ENCODE measurements around the gene FIP1L1. TPM values are rescaled to one million over a fixed set of nuclear protein-coding genes. Genes with fewer than 3 reads are reported as not detected.
"Not testable (repeated sequence)": the region's sequence is repeated elsewhere in the genome, so short reads cannot be mapped to it uniquely, and the experiment has no call there.

Gene FIP1L1
- 56.4 TPM for total RNA-seq

- peak within 1 kb of the TSS; percentile 82 to 90 (median 88) for H3K9ac ChIP-seq (ENCODE audit: low read depth in 1 of 3, low read length in 3 of 3)
- H3K9me3 ChIP-seq (ENCODE audit: control insufficient read depth in 3 of 3, low read length in 3 of 3) = no peaks in the 10 kb centered on the region
- peaks cover 7 to 11% (median 10%) of the 10 kb centered on the region in 3 donors for H3K4me1 ChIP-seq (ENCODE audit: control insufficient read depth in 3 of 3, insufficient read depth in 3 of 3, low read length in 3 of 3)
- H3K4me3 ChIP-seq (ENCODE audit: low read length in 3 of 3) = peak within 1 kb of the TSS; percentile 80 to 91 (median 89)
- H3K36me3 ChIP-seq (ENCODE audit: control insufficient read depth in 3 of 3, insufficient read depth in 3 of 3, low read length in 3 of 3) = peaks cover 0 to 11% (median 0%) of the 10 kb centered on the region in 3 donors
- H3K27me3 ChIP-seq (ENCODE audit: control insufficient read depth in 3 of 3, insufficient read depth in 3 of 3, low read length in 3 of 3) = no peaks in the 10 kb centered on the region
- peak within 1 kb of the TSS; percentile 73 for H3K27ac ChIP-seq (ENCODE audit: low read depth, low read length)
Observed at GRCh38 chr4:53377319-53378170, at the start of gene FIP1L1. TSS of gene FIP1L1 (plus strand) at chr4:53377641. CDS start at chr4:53377839, 198 bp downstream.

GRCh38 chr4:53334916-53335315, 42.5 kb upstream of the FIP1L1 start:
- not testable (repeated sequence) for H3K27me3 ChIP-seq (ENCODE audit: control insufficient read depth in 3 of 3, insufficient read depth in 3 of 3, low read length in 3 of 3); H3K27ac ChIP-seq (ENCODE audit: low read depth, low read length); H3K9me3 ChIP-seq (ENCODE audit: control insufficient read depth in 3 of 3, low read length in 3 of 3); H3K9ac ChIP-seq (ENCODE audit: low read depth in 1 of 3, low read length in 3 of 3); H3K4me1 ChIP-seq (ENCODE audit: control insufficient read depth in 3 of 3, insufficient read depth in 3 of 3, low read length in 3 of 3); H3K36me3 ChIP-seq (ENCODE audit: control insufficient read depth in 3 of 3, insufficient read depth in 3 of 3, low read length in 3 of 3); H3K4me3 ChIP-seq (ENCODE audit: low read length in 3 of 3)

- H3K4me1 ChIP-seq (ENCODE audit: control insufficient read depth in 3 of 3, insufficient read depth in 3 of 3, low read length in 3 of 3); H3K27me3 ChIP-seq (ENCODE audit: control insufficient read depth in 3 of 3, insufficient read depth in 3 of 3, low read length in 3 of 3); H3K27ac ChIP-seq (ENCODE audit: low read depth, low read length); H3K36me3 ChIP-seq (ENCODE audit: control insufficient read depth in 3 of 3, insufficient read depth in 3 of 3, low read length in 3 of 3); H3K9ac ChIP-seq (ENCODE audit: low read depth in 1 of 3, low read length in 3 of 3); H3K4me3 ChIP-seq (ENCODE audit: low read length in 3 of 3); H3K9me3 ChIP-seq (ENCODE audit: control insufficient read depth in 3 of 3, low read length in 3 of 3): not testable (repeated sequence)
Observed at GRCh38 chr4:53340145-53340544, 37.3 kb upstream of the FIP1L1 start.

GRCh38 chr4:53346392-53346791, 31.0 kb upstream of the FIP1L1 start:
- not testable (repeated sequence) for H3K36me3 ChIP-seq (ENCODE audit: control insufficient read depth in 3 of 3, insufficient read depth in 3 of 3, low read length in 3 of 3); H3K4me1 ChIP-seq (ENCODE audit: control insufficient read depth in 3 of 3, insufficient read depth in 3 of 3, low read length in 3 of 3); H3K4me3 ChIP-seq (ENCODE audit: low read length in 3 of 3); H3K9me3 ChIP-seq (ENCODE audit: control insufficient read depth in 3 of 3, low read length in 3 of 3); H3K27ac ChIP-seq (ENCODE audit: low read depth, low read length); H3K9ac ChIP-seq (ENCODE audit: low read depth in 1 of 3, low read length in 3 of 3); H3K27me3 ChIP-seq (ENCODE audit: control insufficient read depth in 3 of 3, insufficient read depth in 3 of 3, low read length in 3 of 3)

- peaks cover 1 to 4% (median 2%) of the 10 kb centered on the region in 3 donors for H3K36me3 ChIP-seq (ENCODE audit: control insufficient read depth in 3 of 3, insufficient read depth in 3 of 3, low read length in 3 of 3)
Observed at GRCh38 chr4:53346920-53347852, 30.3 kb upstream of the FIP1L1 start.

GRCh38 chr4:53348046-53348445, 29.4 kb upstream of the FIP1L1 start:
- Histone ChIP-seq H3K4me1 (ENCODE audit: control insufficient read depth in 3 of 3, insufficient read depth in 3 of 3, low read length in 3 of 3) (peaks cover 5 to 7% (median 7%) of the 10 kb centered on the region in 3 donors), H3K9me3 (ENCODE audit: control insufficient read depth in 3 of 3, low read length in 3 of 3) (no peaks in the 10 kb centered on the region), H3K4me3 (ENCODE audit: low read length in 3 of 3) (no peak overlapping the region), H3K27me3 (ENCODE audit: control insufficient read depth in 3 of 3, insufficient read depth in 3 of 3, low read length in 3 of 3) (no peaks in the 10 kb centered on the region), H3K27ac (ENCODE audit: low read depth, low read length) (no peak overlapping the region), H3K36me3 (ENCODE audit: control insufficient read depth in 3 of 3, insufficient read depth in 3 of 3, low read length in 3 of 3) (peaks cover 4 to 5% (median 4%) of the 10 kb centered on the region in 3 donors), H3K9ac (ENCODE audit: low read depth in 1 of 3, low read length in 3 of 3) (no peak overlapping the region)

More at GRCh38 chr4:53346920-53347852, 30.3 kb upstream of the FIP1L1 start:
- no peak overlapping the region for H3K4me3 ChIP-seq (ENCODE audit: low read length in 3 of 3)
- peaks cover 5 to 7% (median 7%) of the 10 kb centered on the region in 3 donors for H3K4me1 ChIP-seq (ENCODE audit: control insufficient read depth in 3 of 3, insufficient read depth in 3 of 3, low read length in 3 of 3)
- no peak overlapping the region for H3K27ac ChIP-seq (ENCODE audit: low read depth, low read length)
- no peaks in the 10 kb centered on the region for H3K27me3 ChIP-seq (ENCODE audit: control insufficient read depth in 3 of 3, insufficient read depth in 3 of 3, low read length in 3 of 3)
- no peaks in the 10 kb centered on the region for H3K9me3 ChIP-seq (ENCODE audit: control insufficient read depth in 3 of 3, low read length in 3 of 3)
- H3K9ac ChIP-seq (ENCODE audit: low read depth in 1 of 3, low read length in 3 of 3) = peak overlapping the region in 1 of 3 donors; percentile 47

- peaks cover 4 to 5% (median 4%) of the 10 kb centered on the region in 3 donors for H3K36me3 ChIP-seq (ENCODE audit: control insufficient read depth in 3 of 3, insufficient read depth in 3 of 3, low read length in 3 of 3)
- no peak overlapping the region for H3K4me3 ChIP-seq (ENCODE audit: low read length in 3 of 3)
- H3K27ac ChIP-seq (ENCODE audit: low read depth, low read length) = no peak overlapping the region
- no peak overlapping the region for H3K9ac ChIP-seq (ENCODE audit: low read depth in 1 of 3, low read length in 3 of 3)
- H3K9me3 ChIP-seq (ENCODE audit: control insufficient read depth in 3 of 3, low read length in 3 of 3) = no peaks in the 10 kb centered on the region
- H3K27me3 ChIP-seq (ENCODE audit: control insufficient read depth in 3 of 3, insufficient read depth in 3 of 3, low read length in 3 of 3) = no peaks in the 10 kb centered on the region
- peaks cover 5 to 7% (median 7%) of the 10 kb centered on the region in 3 donors for H3K4me1 ChIP-seq (ENCODE audit: control insufficient read depth in 3 of 3, insufficient read depth in 3 of 3, low read length in 3 of 3)
Observed at GRCh38 chr4:53349091-53349491, 28.4 kb upstream of the FIP1L1 start.

GRCh38 chr4:53354012-53354722, 23.3 kb upstream of the FIP1L1 start:
- Histone ChIP-seq H3K9ac (ENCODE audit: low read depth in 1 of 3, low read length in 3 of 3) (no peak overlapping the region), H3K27ac (ENCODE audit: low read depth, low read length) (no peak overlapping the region), H3K27me3 (ENCODE audit: control insufficient read depth in 3 of 3, insufficient read depth in 3 of 3, low read length in 3 of 3) (no peaks in the 10 kb centered on the region), H3K9me3 (ENCODE audit: control insufficient read depth in 3 of 3, low read length in 3 of 3) (no peaks in the 10 kb centered on the region), H3K4me1 (ENCODE audit: control insufficient read depth in 3 of 3, insufficient read depth in 3 of 3, low read length in 3 of 3) (no peaks in the 10 kb centered on the region), H3K4me3 (ENCODE audit: low read length in 3 of 3) (no peak overlapping the region), H3K36me3 (ENCODE audit: control insufficient read depth in 3 of 3, insufficient read depth in 3 of 3, low read length in 3 of 3) (peaks cover 4 to 5% (median 4%) of the 10 kb centered on the region in 3 donors)

- peaks cover under 1 to 5% (median 2%) of the 10 kb centered on the region in 3 donors for H3K36me3 ChIP-seq (ENCODE audit: control insufficient read depth in 3 of 3, insufficient read depth in 3 of 3, low read length in 3 of 3)
- no peaks in the 10 kb centered on the region for H3K27me3 ChIP-seq (ENCODE audit: control insufficient read depth in 3 of 3, insufficient read depth in 3 of 3, low read length in 3 of 3)
- no peak overlapping the region for H3K9ac ChIP-seq (ENCODE audit: low read depth in 1 of 3, low read length in 3 of 3)
Observed at GRCh38 chr4:53355930-53356521, 21.4 kb upstream of the FIP1L1 start.

More at GRCh38 chr4:53355930-53356521, 21.4 kb upstream of the FIP1L1 start:
- H3K4me3 ChIP-seq (ENCODE audit: low read length in 3 of 3) = no peak overlapping the region
- H3K27ac ChIP-seq (ENCODE audit: low read depth, low read length) = no peak overlapping the region
- H3K9me3 ChIP-seq (ENCODE audit: control insufficient read depth in 3 of 3, low read length in 3 of 3) = no peaks in the 10 kb centered on the region
- H3K4me1 ChIP-seq (ENCODE audit: control insufficient read depth in 3 of 3, insufficient read depth in 3 of 3, low read length in 3 of 3) = no peaks in the 10 kb centered on the region

All from skeletal muscle tissue (tissue), 4 donors.